Naive thymus-derived CD4-positive, alpha-beta T cell (primary cell): ENCODE measurements around the gene AXIN1. TPM values are rescaled to one million over a fixed set of nuclear protein-coding genes. Genes with fewer than 3 reads are reported as not detected.
A peak's percentile ranks its signal among the peaks of the same experiment; 100 is the strongest.

Experiments
- ATAC-seq: fragments of 150-1000 bp; cut with Tn5 transposase; 2 replicates; pipeline ENCODE4 v1.10.0; 2021; ENCODE audit warnings: mild to moderate bottlenecking, moderate library complexity
- CTCF ChIA-PET: fragments of 350-600 bp; sonication (Branson Sonifier 250); formaldehyde crosslinking; loops from one replicate; lab custom pipeline; 2021; ENCODE audit warnings: antibody characterized with exemption; lab: Charles Lee
- POLR2A ChIA-PET: fragments of 350-600 bp; sonication (Branson Sonifier 250); formaldehyde crosslinking; loops from one replicate; lab custom pipeline; 2021; ENCODE audit warnings: antibody characterized with exemption, inconsistent platforms; lab: Charles Lee
- DNase-seq, 9 donors: peaks; one replicate each; pipeline versions ENCODE4 v3.0.0 to v3.0.0-alpha.2; 2020 to 2022; ENCODE audit warnings: mixed read lengths in 1 of 9
- H3K27ac ChIP-seq: one replicate; pipeline ENCODE4 v1.7.0; 2013; ENCODE audit warnings: mild to moderate bottlenecking, low read depth, low read length, moderate library complexity
- H3K27me3 ChIP-seq, 2 donors: one replicate each; pipeline ENCODE4 v1.7.0; 2013; ENCODE audit warnings: low read length in 2 of 2, mild to moderate bottlenecking in 2 of 2, moderate library complexity in 2 of 2; ENCODE audit not compliant: control insufficient read depth in 2 of 2, insufficient read depth in 2 of 2
- H3K36me3 ChIP-seq, 3 experiments: 1 replicate in 2 of 3; 2 replicates in 1 of 3; pipeline ENCODE4 v1.7.0; 2013; ENCODE audit warnings: low read length in 3 of 3, mild to moderate bottlenecking in 3 of 3, moderate library complexity in 1 of 3; ENCODE audit not compliant: insufficient read depth in 3 of 3, control insufficient read depth in 2 of 3
- H3K4me1 ChIP-seq, 2 donors: one replicate each; pipeline ENCODE4 v1.7.0; 2013; ENCODE audit warnings: low read length in 2 of 2, mild to moderate bottlenecking in 2 of 2, moderate library complexity in 1 of 2; ENCODE audit not compliant: control insufficient read depth in 2 of 2, insufficient read depth in 2 of 2
- H3K4me3 ChIP-seq: 2 replicates; pipeline ENCODE4 v1.7.0; 2013; ENCODE audit warnings: mild to moderate bottlenecking, low read length
- H3K9me3 ChIP-seq, 3 experiments: 1 replicate in 2 of 3; 2 replicates in 1 of 3; pipeline ENCODE4 v1.7.0; 2013; ENCODE audit warnings: low read length in 3 of 3; ENCODE audit not compliant: control insufficient read depth in 2 of 3
- H3K27ac Mint-ChIP-seq, 9 donors: one replicate each; pipeline ENCODE4 v1.8.0; 2020 to 2022; ENCODE audit warnings: mixed read lengths in 9 of 9, mild to moderate bottlenecking in 8 of 9, moderate library complexity in 5 of 9, inconsistent platforms in 2 of 9
- H3K27me3 Mint-ChIP-seq, 5 donors: one replicate each; pipeline ENCODE4 v1.8.0; 2021 to 2022; ENCODE audit warnings: mixed read lengths in 5 of 5, mild to moderate bottlenecking in 1 of 5
- H3K36me3 Mint-ChIP-seq, 5 donors: one replicate each; pipeline ENCODE4 v1.8.0; 2020 to 2022; ENCODE audit warnings: mixed read lengths in 5 of 5, mild to moderate bottlenecking in 3 of 5, inconsistent platforms in 1 of 5
- H3K4me1 Mint-ChIP-seq, 7 donors: one replicate each; pipeline ENCODE4 v1.8.0; 2020 to 2022; ENCODE audit warnings: mixed read lengths in 7 of 7, mild to moderate bottlenecking in 3 of 7, inconsistent platforms in 1 of 7
- H3K4me3 Mint-ChIP-seq, 10 donors: one replicate each; pipeline ENCODE4 v1.8.0; 2020 to 2022; ENCODE audit warnings: mild to moderate bottlenecking in 10 of 10, mixed read lengths in 10 of 10, moderate library complexity in 6 of 10, inconsistent platforms in 2 of 10
- H3K9me3 Mint-ChIP-seq, 11 donors: one replicate each; pipeline ENCODE4 v1.8.0; 2020 to 2022; ENCODE audit warnings: mixed read lengths in 11 of 11, mild to moderate bottlenecking in 4 of 11, inconsistent platforms in 1 of 11, moderate library complexity in 1 of 11
- intact Hi-C, 2 donors: fragments of 100-400 bp; cut with micrococcal nuclease; formaldehyde crosslinking; loops; one replicate each; pipeline ENCODE4 v1.15.1; 2023
- polyA plus RNA-seq, 2 donors: library from polyadenylated mRNA; unstranded; fragments of 300-500 nt; fragmentation: Illumina TruSeq; gene quantifications; one replicate each; pipeline ENCODE4 v1.2.3, GENCODE V29; 2021
- total RNA-seq, 6 experiments: library from RNA in 5 of 6; stranded (reverse) in 5 of 6; gene quantifications; 1 replicate in 5 of 6; 2 replicates in 1 of 6; pipeline ENCODE4 v1.2.3 and lab custom pipeline; 2021 to 2026

Gene AXIN1
- total and polyA plus RNA-seq, 7 experiments from 2014 or later: 1.2 to 45.9 (median 36.2) TPM

- Mint-ChIP-seq H3K27ac (peak overlapping the region in 5 of 9 donors; percentile 45 to 80 (median 48)), H3K4me1 (peaks cover 0 to 32% (median 9%) of the 10 kb centered on the region in 7 donors), H3K27me3 (no peaks in the 10 kb centered on the region), H3K4me3 (no peak overlapping the region), H3K36me3 (peaks cover 0 to 11% (median 0%) of the 10 kb centered on the region in 5 donors), H3K9me3 (no peaks in the 10 kb centered on the region)
- Histone ChIP-seq H3K9me3 (no peaks in the 10 kb centered on the region), H3K4me3 (no peak overlapping the region), H3K27ac (no peak overlapping the region), H3K36me3 (peaks cover 0 to 10% (median 0%) of the 10 kb centered on the region in 3 experiments), H3K27me3 (no peaks in the 10 kb centered on the region), H3K4me1 (no peaks in the 10 kb centered on the region)
- DNase-seq (no peak), ATAC-seq (no peak)
- CTCF ChIA-PET: no interaction called here
- intact Hi-C loops: no loop called here
- POLR2A ChIA-PET: no interaction called here
Observed at GRCh38 chr16:245105-245504, 107.4 kb downstream of the AXIN1 start.

GRCh38 chr16:243348-243747, 109.2 kb downstream of the AXIN1 start:
- DNase-seq (no peak), ATAC-seq (no peak)
- Mint-ChIP-seq H3K27me3 (peaks cover 0 to 3% (median 0%) of the 10 kb centered on the region in 5 donors), H3K4me3 (no peak overlapping the region), H3K36me3 (peaks cover 0 to 12% (median 0%) of the 10 kb centered on the region in 5 donors), H3K27ac (peak overlapping the region in 1 of 9 donors; percentile 21), H3K9me3 (no peaks in the 10 kb centered on the region), H3K4me1 (peaks cover 0 to 37% (median 15%) of the 10 kb centered on the region in 7 donors)
- H3K9me3 ChIP-seq: no peaks in the 10 kb centered on the region
- no peaks in the 10 kb centered on the region for H3K4me1 ChIP-seq
- ChIA-PET CTCF (no interaction called here), POLR2A (interaction anchor here (1.0 kb wide), 1 partner anchor 14 kb away, joined by 3 read pairs; the partner anchor contains the start of gene LUC7L)
- H3K36me3 ChIP-seq: no peaks in the 10 kb centered on the region
- intact Hi-C loops: loop anchor here in 1 of 2 donors (5.0 kb wide), 1 partner anchor 34 kb away; the partner anchor contains the start of gene RGS11
- H3K4me3 ChIP-seq: no peak overlapping the region
- no peak overlapping the region for H3K27ac ChIP-seq
- H3K27me3 ChIP-seq: no peaks in the 10 kb centered on the region

- no peaks in the 10 kb centered on the region for H3K27me3 ChIP-seq
- DNase-seq (no peak), ATAC-seq (no peak)
- Mint-ChIP-seq H3K4me3 (no peak overlapping the region), H3K27ac (peak overlapping the region in 3 of 9 donors; percentile 22 to 55 (median 25)), H3K9me3 (no peaks in the 10 kb centered on the region), H3K27me3 (peaks cover 0 to 3% (median 0%) of the 10 kb centered on the region in 5 donors), H3K4me1 (peaks cover 0 to 33% (median 16%) of the 10 kb centered on the region in 7 donors), H3K36me3 (peaks cover 0 to 8% (median 0%) of the 10 kb centered on the region in 5 donors)
- POLR2A ChIA-PET: interaction anchor here (0.6 to 1.1 kb wide), 2 partner anchors 9 to 75 kb away, joined by 3 read pairs; no protein-coding TSS in a partner anchor
- no peak overlapping the region for H3K4me3 ChIP-seq
- H3K27ac ChIP-seq: no peak overlapping the region
- intact Hi-C loops: loop anchor here in 1 of 2 donors (5.0 kb wide), 1 partner anchor 35 kb away; the partner anchor contains the start of gene RGS11
- CTCF ChIA-PET: no interaction called here
- no peaks in the 10 kb centered on the region for H3K4me1 ChIP-seq
- H3K9me3 ChIP-seq: no peaks in the 10 kb centered on the region
- no peaks in the 10 kb centered on the region for H3K36me3 ChIP-seq
Observed at GRCh38 chr16:242281-242680, 110.2 kb downstream of the AXIN1 start.

- Mint-ChIP-seq H3K9me3 (peaks cover 0 to under 1% (median 0%) of the 10 kb centered on the region in 11 donors), H3K4me3 (no peak overlapping the region), H3K27me3 (peaks cover 0 to 5% (median 0%) of the 10 kb centered on the region in 5 donors), H3K27ac (peak overlapping the region in 2 of 9 donors; percentile 19 to 22), H3K4me1 (peaks cover 2 to 35% (median 19%) of the 10 kb centered on the region in 7 donors), H3K36me3 (peaks cover 0 to 8% (median 1%) of the 10 kb centered on the region in 5 donors)
- Histone ChIP-seq H3K27ac (no peak overlapping the region), H3K36me3 (no peaks in the 10 kb centered on the region), H3K4me3 (no peak overlapping the region), H3K9me3 (no peaks in the 10 kb centered on the region), H3K27me3 (no peaks in the 10 kb centered on the region), H3K4me1 (peaks cover 0 to 1% of the 10 kb centered on the region in 2 donors)
- CTCF ChIA-PET: interaction anchor here (0.5 to 0.6 kb wide), 2 partner anchors 14 to 130 kb away, joined by 3 read pairs; no protein-coding TSS in a partner anchor
- intact Hi-C loops: loop anchor here in 1 of 2 donors (5.0 kb wide), 1 partner anchor 37 kb away; the partner anchor contains the start of gene RGS11
- POLR2A ChIA-PET: no interaction called here
- no peak for DNase-seq
- ATAC-seq: no peak
Observed at GRCh38 chr16:240559-240958, 112.0 kb downstream of the AXIN1 start.

GRCh38 chr16:239948-240277, 112.6 kb downstream of the AXIN1 start:
- H3K9me3 ChIP-seq: no peaks in the 10 kb centered on the region
- peaks cover 0 to 5% (median 0%) of the 10 kb centered on the region in 5 donors for H3K27me3 Mint-ChIP-seq
- H3K4me1 ChIP-seq: peaks cover 0 to 5% of the 10 kb centered on the region in 2 donors
- H3K36me3 Mint-ChIP-seq: peaks cover 0 to 5% (median 1%) of the 10 kb centered on the region in 5 donors
- H3K9me3 Mint-ChIP-seq: peaks cover 0 to 2% (median 0%) of the 10 kb centered on the region in 11 donors
- H3K4me3 Mint-ChIP-seq: no peak overlapping the region
- H3K27ac ChIP-seq: no peak overlapping the region
- DNase-seq (no peak), ATAC-seq (no peak)
- no peaks in the 10 kb centered on the region for H3K36me3 ChIP-seq
- CTCF ChIA-PET: no interaction called here
- H3K4me1 Mint-ChIP-seq: peaks cover 7 to 38% (median 24%) of the 10 kb centered on the region in 7 donors
- peak overlapping the region in 2 of 9 donors; percentile 22 to 47 for H3K27ac Mint-ChIP-seq
- POLR2A ChIA-PET: no interaction called here
- intact Hi-C loops: loop anchor here in 1 of 2 donors (5.0 kb wide), 1 partner anchor 37 kb away; the partner anchor contains the start of gene RGS11
- H3K27me3 ChIP-seq: no peaks in the 10 kb centered on the region
- H3K4me3 ChIP-seq: no peak overlapping the region

Other genes with a start within 250 kb of the AXIN1 start
- 10 to 100 TPM; 33.7 to 53.1 (median 38.0) TPM for gene NPRL3, start 214.1 kb downstream of the AXIN1 start, total RNA-seq
- gene NPRL3, start 214.1 kb downstream of the AXIN1 start, polyA plus RNA-seq: 10 to 100 TPM in 1 of 2 donors, 1 to 10 TPM in 1; 9.9 to 19.6 TPM
- not detected for gene HBZ, start 200.1 kb downstream of the AXIN1 start, total RNA-seq
- not detected for gene HBZ, start 200.1 kb downstream of the AXIN1 start, polyA plus RNA-seq
- gene HBM, start 186.7 kb downstream of the AXIN1 start, total RNA-seq: not detected
- gene HBM, start 186.7 kb downstream of the AXIN1 start, polyA plus RNA-seq: not detected
- gene HBA2, start 179.8 kb downstream of the AXIN1 start, total RNA-seq: 10 to 100 TPM in 1 of 5 experiments, 1 to 10 TPM in 1, under 1 TPM in 1, not detected in 2; 0.68 to 10.4 (median 1.1) TPM
- under 1 TPM in 1 of 2 donors, not detected in 1; 0.63 TPM for gene HBA2, start 179.8 kb downstream of the AXIN1 start, polyA plus RNA-seq
- 10 to 100 TPM in 1 of 5 experiments, 1 to 10 TPM in 2, not detected in 2; 1.1 to 33.5 (median 2.2) TPM for gene HBA1, start 176.0 kb downstream of the AXIN1 start, total RNA-seq
- gene HBA1, start 176.0 kb downstream of the AXIN1 start, polyA plus RNA-seq: not detected
- gene HBQ1, start 172.3 kb downstream of the AXIN1 start, total RNA-seq: not detected
- not detected for gene HBQ1, start 172.3 kb downstream of the AXIN1 start, polyA plus RNA-seq
- gene LUC7L, start 123.3 kb downstream of the AXIN1 start, total RNA-seq: 100 to 1,000 TPM in 4 of 5 experiments, 10 to 100 TPM in 1; 64.7 to 177 (median 154) TPM
- 10 to 100 TPM in 1 of 2 donors, 1 to 10 TPM in 1; 6.9 to 16.3 TPM for gene LUC7L, start 123.3 kb downstream of the AXIN1 start, polyA plus RNA-seq
- gene FAM234A, start 117.9 kb downstream of the AXIN1 start, total RNA-seq: 10 to 100 TPM; 30.4 to 43.9 (median 32.9) TPM
- 10 to 100 TPM; 31.3 to 42.2 TPM for gene FAM234A, start 117.9 kb downstream of the AXIN1 start, polyA plus RNA-seq
- gene RGS11, start 76.8 kb downstream of the AXIN1 start, total RNA-seq: under 1 TPM in 2 of 5 experiments, not detected in 3; 0.17 to 0.22 TPM
- gene RGS11, start 76.8 kb downstream of the AXIN1 start, polyA plus RNA-seq: not detected
- gene ARHGDIG, start 72.1 kb downstream of the AXIN1 start, total RNA-seq: 1 to 10 TPM in 3 of 5 experiments, not detected in 2; 1.2 to 2.1 (median 1.4) TPM
- not detected for gene ARHGDIG, start 72.1 kb downstream of the AXIN1 start, polyA plus RNA-seq
- under 1 TPM in 1 of 5 experiments, not detected in 4; 0.42 TPM for gene PDIA2, start 69.6 kb downstream of the AXIN1 start, total RNA-seq
- gene PDIA2, start 69.6 kb downstream of the AXIN1 start, polyA plus RNA-seq: not detected
- gene MRPL28, start 17.8 kb upstream of the AXIN1 start, total RNA-seq: 10 to 100 TPM; 21.9 to 86.2 (median 26.5) TPM
- gene MRPL28, start 17.8 kb upstream of the AXIN1 start, polyA plus RNA-seq: 10 to 100 TPM; 44.1 to 71.7 TPM
- 100 to 1,000 TPM in 1 of 5 experiments, 10 to 100 TPM in 4; 32.2 to 107 (median 89.4) TPM for gene PGAP6, start 29.3 kb upstream of the AXIN1 start, total RNA-seq
- 10 to 100 TPM; 17.0 to 52.4 TPM for gene PGAP6, start 29.3 kb upstream of the AXIN1 start, polyA plus RNA-seq
- gene NME4, start 44.5 kb upstream of the AXIN1 start, total RNA-seq: 10 to 100 TPM; 40.2 to 58.1 (median 42.9) TPM
- 10 to 100 TPM; 76.7 to 88.6 TPM for gene NME4, start 44.5 kb upstream of the AXIN1 start, polyA plus RNA-seq
- 10 to 100 TPM in 3 of 5 experiments, 1 to 10 TPM in 2; 7.9 to 13.8 (median 11.6) TPM for gene DECR2, start 49.2 kb upstream of the AXIN1 start, total RNA-seq
- 1 to 10 TPM; 7.8 to 7.9 TPM for gene DECR2, start 49.2 kb upstream of the AXIN1 start, polyA plus RNA-seq
- gene RAB11FIP3, start 72.9 kb upstream of the AXIN1 start, total RNA-seq: 10 to 100 TPM; 37.9 to 53.0 (median 45.5) TPM
- gene RAB11FIP3, start 72.9 kb upstream of the AXIN1 start, polyA plus RNA-seq: 1 to 10 TPM in 1 of 2 donors, under 1 TPM in 1; 0.71 to 4.0 TPM
- 10 to 100 TPM; 51.0 to 89.8 (median 55.6) TPM for gene CAPN15, start 175.0 kb upstream of the AXIN1 start, total RNA-seq
- 1 to 10 TPM; 3.2 to 7.5 TPM for gene CAPN15, start 175.0 kb upstream of the AXIN1 start, polyA plus RNA-seq
- gene PRR35, start 207.7 kb upstream of the AXIN1 start, total RNA-seq: not detected
- not detected for gene PRR35, start 207.7 kb upstream of the AXIN1 start, polyA plus RNA-seq
- 1 to 10 TPM; 1.6 to 5.8 (median 3.2) TPM for gene NHLRC4, start 214.3 kb upstream of the AXIN1 start, total RNA-seq
- gene NHLRC4, start 214.3 kb upstream of the AXIN1 start, polyA plus RNA-seq: 1 to 10 TPM; 4.6 to 5.1 TPM
- gene PIGQ, start 217.2 kb upstream of the AXIN1 start, total RNA-seq: 10 to 100 TPM; 27.1 to 63.0 (median 45.1) TPM
- 10 to 100 TPM; 12.3 to 16.2 TPM for gene PIGQ, start 217.2 kb upstream of the AXIN1 start, polyA plus RNA-seq
- gene RAB40C, start 237.3 kb upstream of the AXIN1 start, total RNA-seq: 10 to 100 TPM; 15.8 to 23.2 (median 17.8) TPM
- 10 to 100 TPM in 1 of 2 donors, 1 to 10 TPM in 1; 7.9 to 17.5 TPM for gene RAB40C, start 237.3 kb upstream of the AXIN1 start, polyA plus RNA-seq